Progenitor cell of endocrine pancreas (in vitro differentiated cells): ENCODE data around the gene TOB2. TPM values are rescaled to one million over a fixed set of nuclear protein-coding genes. Genes with fewer than 3 reads are reported as not detected.
A peak's percentile ranks its signal among the peaks of the same experiment; 100 is the strongest.
"Not testable (repeated sequence)": the region's sequence is repeated elsewhere in the genome, so short reads cannot be mapped to it uniquely, and the experiment has no call there.

Experiments
- DNase-seq: peaks from one replicate; pipeline ENCODE4 v3.0.0; 2021; ENCODE audit warnings: low spot score; ENCODE audit not compliant: unreplicated experiment
- H3K27ac Mint-ChIP-seq: 2 replicates; pipeline ENCODE4 v1.8.0; 2021; ENCODE audit warnings: mild to moderate bottlenecking, moderate library complexity, mixed read lengths
- H3K27me3 Mint-ChIP-seq: 2 replicates; pipeline ENCODE4 v1.8.0; 2021; ENCODE audit warnings: mixed read lengths
- H3K36me3 Mint-ChIP-seq: 2 replicates; pipeline ENCODE4 v1.8.0; 2022; ENCODE audit warnings: mixed read lengths; ENCODE audit not compliant: insufficient read depth
- H3K4me1 Mint-ChIP-seq: 2 replicates; pipeline ENCODE4 v1.8.0; 2021; ENCODE audit warnings: low read depth, mixed read lengths
- H3K4me3 Mint-ChIP-seq: 2 replicates; pipeline ENCODE4 v1.8.0; 2021; ENCODE audit warnings: low read depth, mild to moderate bottlenecking, moderate library complexity, mixed read lengths
- H3K9me3 Mint-ChIP-seq: 2 replicates; pipeline ENCODE4 v1.8.0; 2021; ENCODE audit warnings: low read depth, mixed read lengths
- total RNA-seq: library from RNA; stranded (reverse); gene quantifications from 2 replicates; pipeline ENCODE4 v1.2.1, GENCODE V29; 2021
- TF ChIP-seq, protein P1 (sequence below): fragments of 200-600 bp; sonication (generic); IDR thresholded peaks from one replicate; pipeline ENCODE4 v1.5.0; 2021; ENCODE audit warnings: antibody characterized with exemption, mild to moderate bottlenecking; ENCODE audit not compliant: unreplicated experiment

Gene TOB2
- total RNA-seq, 1 donor from 2014 or later: 72.4 TPM

DNA sequence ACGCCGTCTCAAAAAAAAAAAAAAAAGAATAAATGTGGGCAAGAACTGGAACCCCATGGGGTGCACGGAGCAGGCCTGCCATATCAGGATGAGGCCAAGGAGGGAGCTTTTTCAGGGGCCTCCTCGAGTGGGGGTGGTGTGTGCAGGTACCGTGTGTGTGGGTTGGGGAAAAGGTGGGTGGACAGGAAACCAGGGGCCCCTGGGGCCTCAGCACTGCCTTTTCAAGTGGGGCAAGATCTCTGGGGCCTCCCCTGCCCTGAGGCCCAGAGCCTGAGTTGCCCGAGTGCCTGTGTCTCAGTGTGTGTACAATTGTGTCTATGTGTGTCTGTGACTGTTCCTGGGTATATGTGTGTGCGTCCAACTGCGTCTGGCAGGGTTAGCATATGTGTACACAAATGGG is 41.0 kb downstream of the TOB2 start:
- Mint-ChIP-seq H3K9me3 (no peaks in the 10 kb centered on the region), H3K4me3 (no peak overlapping the region), H3K27me3 (no peaks in the 10 kb centered on the region), H3K27ac (no peak overlapping the region), H3K4me1 (peaks cover 3% of the 10 kb centered on the region), H3K36me3 (no peaks in the 10 kb centered on the region)
- TF ChIP-seq, protein P1, sequence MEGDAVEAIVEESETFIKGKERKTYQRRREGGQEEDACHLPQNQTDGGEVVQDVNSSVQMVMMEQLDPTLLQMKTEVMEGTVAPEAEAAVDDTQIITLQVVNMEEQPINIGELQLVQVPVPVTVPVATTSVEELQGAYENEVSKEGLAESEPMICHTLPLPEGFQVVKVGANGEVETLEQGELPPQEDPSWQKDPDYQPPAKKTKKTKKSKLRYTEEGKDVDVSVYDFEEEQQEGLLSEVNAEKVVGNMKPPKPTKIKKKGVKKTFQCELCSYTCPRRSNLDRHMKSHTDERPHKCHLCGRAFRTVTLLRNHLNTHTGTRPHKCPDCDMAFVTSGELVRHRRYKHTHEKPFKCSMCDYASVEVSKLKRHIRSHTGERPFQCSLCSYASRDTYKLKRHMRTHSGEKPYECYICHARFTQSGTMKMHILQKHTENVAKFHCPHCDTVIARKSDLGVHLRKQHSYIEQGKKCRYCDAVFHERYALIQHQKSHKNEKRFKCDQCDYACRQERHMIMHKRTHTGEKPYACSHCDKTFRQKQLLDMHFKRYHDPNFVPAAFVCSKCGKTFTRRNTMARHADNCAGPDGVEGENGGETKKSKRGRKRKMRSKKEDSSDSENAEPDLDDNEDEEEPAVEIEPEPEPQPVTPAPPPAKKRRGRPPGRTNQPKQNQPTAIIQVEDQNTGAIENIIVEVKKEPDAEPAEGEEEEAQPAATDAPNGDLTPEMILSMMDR: no peak
- no peak for DNase-seq

GRCh38 chr22:41403532-41404318 is 42.9 kb downstream of the TOB2 start:
- TF ChIP-seq, protein P1: peak; percentile 95
- Mint-ChIP-seq H3K27ac (no peak overlapping the region), H3K4me1 (peaks cover 3% of the 10 kb centered on the region), H3K36me3 (no peaks in the 10 kb centered on the region), H3K27me3 (no peaks in the 10 kb centered on the region), H3K9me3 (no peaks in the 10 kb centered on the region), H3K4me3 (no peak overlapping the region)
- peak; percentile 68 for DNase-seq

DNA sequence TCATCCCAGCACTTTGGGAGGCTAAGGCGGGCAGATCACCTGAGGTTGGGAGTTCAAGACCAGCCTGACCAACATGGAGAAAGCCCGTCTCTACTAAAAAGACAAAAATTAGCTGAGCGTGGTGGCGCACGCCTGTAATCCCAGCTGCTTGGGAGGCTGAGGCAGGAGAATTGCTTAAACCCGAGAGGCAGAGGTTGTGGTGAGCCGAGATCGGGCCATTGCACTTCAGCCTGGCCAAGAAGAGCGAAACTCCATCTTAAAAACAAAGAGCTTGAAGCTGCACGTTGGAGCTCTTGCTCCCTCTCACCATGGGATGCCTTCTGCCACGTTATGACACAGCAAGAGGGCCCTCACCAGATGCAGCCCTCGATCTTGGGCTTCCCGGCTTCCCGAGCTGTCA is 43.8 kb downstream of the TOB2 start:
- H3K27me3 Mint-ChIP-seq, H3K36me3 Mint-ChIP-seq, H3K27ac Mint-ChIP-seq, DNase-seq, H3K4me3 Mint-ChIP-seq, H3K4me1 Mint-ChIP-seq, H3K9me3 Mint-ChIP-seq: not testable (repeated sequence)

DNA sequence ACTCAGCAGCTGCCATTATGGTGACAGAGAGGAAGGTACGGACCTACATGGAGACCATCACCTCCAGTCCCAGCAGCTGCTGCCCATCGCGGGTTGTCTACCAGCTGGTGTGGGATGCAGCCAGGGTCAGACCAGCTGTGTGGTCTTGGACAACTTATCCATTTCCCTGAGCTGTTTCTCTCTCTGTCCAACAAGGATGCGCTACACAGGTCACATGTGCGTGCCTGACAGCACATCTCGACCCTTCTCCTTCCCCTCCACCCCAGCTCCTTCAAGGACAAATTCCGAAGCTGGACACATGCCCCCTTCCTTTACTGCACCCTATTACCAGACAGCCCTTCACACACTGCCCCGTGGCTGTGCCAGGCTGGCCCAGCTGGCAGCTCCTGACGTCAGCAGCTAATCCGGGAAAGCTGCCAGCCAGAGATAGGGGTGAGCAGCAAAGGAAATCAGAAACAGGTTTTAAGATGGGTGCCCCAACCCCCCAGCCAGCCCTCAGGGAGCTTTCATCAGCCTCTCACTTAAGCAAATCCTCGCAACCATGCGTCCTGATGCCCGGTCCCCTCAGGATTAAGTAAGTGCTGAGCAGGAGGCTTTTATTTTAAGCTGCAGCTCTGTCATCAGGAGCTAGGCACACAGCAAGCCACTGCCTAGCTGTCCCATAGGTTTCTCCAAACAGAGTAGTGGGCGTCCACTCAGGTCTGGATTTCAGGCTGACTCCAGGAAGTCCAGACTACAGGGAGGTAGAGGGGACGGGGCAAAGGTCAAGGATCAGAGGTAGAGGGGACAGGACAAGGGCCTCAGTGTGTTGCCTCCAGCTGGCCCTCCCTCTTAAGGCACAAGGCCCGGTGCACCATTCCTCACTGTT is 44.6 kb downstream of the TOB2 start:
- H3K4me3 Mint-ChIP-seq: no peak overlapping the region
- no peak for DNase-seq
- peaks cover 2% of the 10 kb centered on the region for H3K36me3 Mint-ChIP-seq
- H3K4me1 Mint-ChIP-seq: peaks cover 3% of the 10 kb centered on the region
- H3K27me3 Mint-ChIP-seq: no peaks in the 10 kb centered on the region
- no peaks in the 10 kb centered on the region for H3K9me3 Mint-ChIP-seq
- TF ChIP-seq, protein P1: no peak
- peak overlapping the region; percentile 31 for H3K27ac Mint-ChIP-seq

DNA sequence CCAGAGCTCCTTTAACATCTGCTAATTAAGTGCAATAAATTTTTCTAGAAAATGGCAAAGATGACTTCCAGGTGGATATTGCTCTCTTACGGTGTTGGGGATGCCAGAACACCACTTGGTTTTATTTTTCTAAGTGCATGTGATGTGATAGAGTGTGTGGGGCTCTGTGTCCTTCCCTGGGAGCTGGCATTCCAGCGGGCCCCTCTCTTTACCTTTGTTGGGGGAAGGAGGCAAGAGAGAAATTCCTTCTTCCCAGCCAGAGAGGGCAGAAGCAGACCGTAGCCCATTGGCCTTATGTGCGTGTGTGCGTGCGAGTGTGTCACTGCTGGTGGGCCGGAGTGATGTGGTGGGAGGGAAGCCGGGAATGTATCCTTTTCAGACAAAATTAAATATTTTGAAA is 47.7 kb downstream of the TOB2 start:
- Mint-ChIP-seq H3K36me3 (peaks cover 4% of the 10 kb centered on the region), H3K4me1 (peaks cover 3% of the 10 kb centered on the region), H3K4me3 (no peak overlapping the region), H3K9me3 (no peaks in the 10 kb centered on the region), H3K27ac (peak overlapping the region; percentile 74), H3K27me3 (no peaks in the 10 kb centered on the region)
- DNase-seq: no peak
- TF ChIP-seq, protein P1: no peak
